ENCODE data around the gene KRTAP4-6.

DNA sequence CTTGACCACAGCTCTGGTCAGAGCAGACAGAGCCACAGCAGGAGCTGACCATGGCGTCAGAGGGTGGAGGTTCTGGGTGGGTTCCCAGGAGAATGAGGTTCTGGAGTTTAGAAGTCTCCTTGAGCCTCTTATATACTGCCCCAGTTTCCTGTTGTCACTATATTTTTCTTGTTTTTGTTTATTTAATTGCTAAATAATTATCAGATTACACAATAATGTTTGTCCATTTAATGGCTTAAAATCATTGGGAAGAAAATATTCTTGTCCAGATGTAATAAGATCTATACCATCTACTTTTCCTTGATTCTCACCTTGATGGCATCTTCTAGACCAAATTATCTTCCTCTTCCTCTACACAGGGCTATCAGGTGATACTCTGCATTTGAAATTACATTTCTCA is 27.8 kb upstream of the KRTAP4-6 start, which contains the start of gene KRTAP4-3:
- TF ChIP-seq POLR2A (IDR thresholded peaks at IDR 0.05), result no peak
- TF ChIP-seq, protein P1, sequence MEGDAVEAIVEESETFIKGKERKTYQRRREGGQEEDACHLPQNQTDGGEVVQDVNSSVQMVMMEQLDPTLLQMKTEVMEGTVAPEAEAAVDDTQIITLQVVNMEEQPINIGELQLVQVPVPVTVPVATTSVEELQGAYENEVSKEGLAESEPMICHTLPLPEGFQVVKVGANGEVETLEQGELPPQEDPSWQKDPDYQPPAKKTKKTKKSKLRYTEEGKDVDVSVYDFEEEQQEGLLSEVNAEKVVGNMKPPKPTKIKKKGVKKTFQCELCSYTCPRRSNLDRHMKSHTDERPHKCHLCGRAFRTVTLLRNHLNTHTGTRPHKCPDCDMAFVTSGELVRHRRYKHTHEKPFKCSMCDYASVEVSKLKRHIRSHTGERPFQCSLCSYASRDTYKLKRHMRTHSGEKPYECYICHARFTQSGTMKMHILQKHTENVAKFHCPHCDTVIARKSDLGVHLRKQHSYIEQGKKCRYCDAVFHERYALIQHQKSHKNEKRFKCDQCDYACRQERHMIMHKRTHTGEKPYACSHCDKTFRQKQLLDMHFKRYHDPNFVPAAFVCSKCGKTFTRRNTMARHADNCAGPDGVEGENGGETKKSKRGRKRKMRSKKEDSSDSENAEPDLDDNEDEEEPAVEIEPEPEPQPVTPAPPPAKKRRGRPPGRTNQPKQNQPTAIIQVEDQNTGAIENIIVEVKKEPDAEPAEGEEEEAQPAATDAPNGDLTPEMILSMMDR (IDR thresholded peaks at IDR 0.05), result no peak
